Sigmoid colon (tissue), 4 donors: ENCODE measurements around the gene PTPRH.

Source experiments
- CTCF ChIP-seq, 4 experiments: fragments of 450-650 bp in 3 of 4; fragments of 200-600 bp in 1 of 4; IDR thresholded peaks; one replicate each; pipeline ENCODE4 v1.5.1; 2016 to 2019; ENCODE audit warnings: antibody characterized with exemption in 4 of 4, mild to moderate bottlenecking in 3 of 4, moderate library complexity in 2 of 4
- EP300 ChIP-seq, 4 donors: sonication (generic); formaldehyde crosslinking; IDR thresholded peaks; one replicate each; pipeline ENCODE4 v1.6.1; 2017; ENCODE audit warnings: antibody characterized with exemption in 4 of 4
- POLR2A ChIP-seq, 2 donors: fragments of 450-650 bp; IDR thresholded peaks; one replicate each; pipeline ENCODE4 v1.6.1; 2016; ENCODE audit warnings: antibody characterized with exemption in 2 of 2, mild to moderate bottlenecking in 2 of 2, moderate library complexity in 2 of 2
- POLR2AphosphoS5 ChIP-seq, 4 donors: sonication (generic); formaldehyde crosslinking; IDR thresholded peaks; one replicate each; pipeline ENCODE4 v1.6.1; 2017; ENCODE audit warnings: antibody characterized with exemption in 4 of 4

GRCh38 chr19:55249841-55250240 lies 40.5 kb upstream of the PTPRH start:
- TF ChIP-seq CTCF (IDR thresholded peaks at IDR 0.05) = no peak
- TF ChIP-seq EP300 (IDR thresholded peaks at IDR 0.05) = no peak
- TF ChIP-seq POLR2A (IDR thresholded peaks at IDR 0.05) = no peak
- no peak for TF ChIP-seq POLR2AphosphoS5 (IDR thresholded peaks at IDR 0.05)
